Measurements from ENCODE around the gene MPDZ. TPM values are rescaled to one million over a fixed set of nuclear protein-coding genes. Genes with fewer than 3 reads are reported as not detected.

Gene MPDZ, protein sequence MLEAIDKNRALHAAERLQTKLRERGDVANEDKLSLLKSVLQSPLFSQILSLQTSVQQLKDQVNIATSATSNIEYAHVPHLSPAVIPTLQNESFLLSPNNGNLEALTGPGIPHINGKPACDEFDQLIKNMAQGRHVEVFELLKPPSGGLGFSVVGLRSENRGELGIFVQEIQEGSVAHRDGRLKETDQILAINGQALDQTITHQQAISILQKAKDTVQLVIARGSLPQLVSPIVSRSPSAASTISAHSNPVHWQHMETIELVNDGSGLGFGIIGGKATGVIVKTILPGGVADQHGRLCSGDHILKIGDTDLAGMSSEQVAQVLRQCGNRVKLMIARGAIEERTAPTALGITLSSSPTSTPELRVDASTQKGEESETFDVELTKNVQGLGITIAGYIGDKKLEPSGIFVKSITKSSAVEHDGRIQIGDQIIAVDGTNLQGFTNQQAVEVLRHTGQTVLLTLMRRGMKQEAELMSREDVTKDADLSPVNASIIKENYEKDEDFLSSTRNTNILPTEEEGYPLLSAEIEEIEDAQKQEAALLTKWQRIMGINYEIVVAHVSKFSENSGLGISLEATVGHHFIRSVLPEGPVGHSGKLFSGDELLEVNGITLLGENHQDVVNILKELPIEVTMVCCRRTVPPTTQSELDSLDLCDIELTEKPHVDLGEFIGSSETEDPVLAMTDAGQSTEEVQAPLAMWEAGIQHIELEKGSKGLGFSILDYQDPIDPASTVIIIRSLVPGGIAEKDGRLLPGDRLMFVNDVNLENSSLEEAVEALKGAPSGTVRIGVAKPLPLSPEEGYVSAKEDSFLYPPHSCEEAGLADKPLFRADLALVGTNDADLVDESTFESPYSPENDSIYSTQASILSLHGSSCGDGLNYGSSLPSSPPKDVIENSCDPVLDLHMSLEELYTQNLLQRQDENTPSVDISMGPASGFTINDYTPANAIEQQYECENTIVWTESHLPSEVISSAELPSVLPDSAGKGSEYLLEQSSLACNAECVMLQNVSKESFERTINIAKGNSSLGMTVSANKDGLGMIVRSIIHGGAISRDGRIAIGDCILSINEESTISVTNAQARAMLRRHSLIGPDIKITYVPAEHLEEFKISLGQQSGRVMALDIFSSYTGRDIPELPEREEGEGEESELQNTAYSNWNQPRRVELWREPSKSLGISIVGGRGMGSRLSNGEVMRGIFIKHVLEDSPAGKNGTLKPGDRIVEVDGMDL (N-terminal part only)
- total RNA-seq (10 to 100 TPM; 84.6 to 86.0 TPM), polyA plus RNA-seq (ENCODE audit: insufficient read length in 2 of 2) (10 to 100 TPM; 60.1 to 72.8 TPM)
- long read RNA-seq, donor 1, partial matches to known transcripts = 5 of 5 reads
- long read RNA-seq, donor 1, other reads (novel, unspliced or antisense) = 0 of 5 reads
- long read RNA-seq, donor 2 = 0 reads
- long read RNA-seq, donor 3, partial matches to known transcripts = 5 of 6 reads
- long read RNA-seq, donor 3, other reads (novel, unspliced or antisense) = 0 of 6 reads
- long read RNA-seq, donor 4, partial matches to known transcripts = 5 of 5 reads
- long read RNA-seq, donor 4, other reads (novel, unspliced or antisense) = 0 of 5 reads

DNA sequence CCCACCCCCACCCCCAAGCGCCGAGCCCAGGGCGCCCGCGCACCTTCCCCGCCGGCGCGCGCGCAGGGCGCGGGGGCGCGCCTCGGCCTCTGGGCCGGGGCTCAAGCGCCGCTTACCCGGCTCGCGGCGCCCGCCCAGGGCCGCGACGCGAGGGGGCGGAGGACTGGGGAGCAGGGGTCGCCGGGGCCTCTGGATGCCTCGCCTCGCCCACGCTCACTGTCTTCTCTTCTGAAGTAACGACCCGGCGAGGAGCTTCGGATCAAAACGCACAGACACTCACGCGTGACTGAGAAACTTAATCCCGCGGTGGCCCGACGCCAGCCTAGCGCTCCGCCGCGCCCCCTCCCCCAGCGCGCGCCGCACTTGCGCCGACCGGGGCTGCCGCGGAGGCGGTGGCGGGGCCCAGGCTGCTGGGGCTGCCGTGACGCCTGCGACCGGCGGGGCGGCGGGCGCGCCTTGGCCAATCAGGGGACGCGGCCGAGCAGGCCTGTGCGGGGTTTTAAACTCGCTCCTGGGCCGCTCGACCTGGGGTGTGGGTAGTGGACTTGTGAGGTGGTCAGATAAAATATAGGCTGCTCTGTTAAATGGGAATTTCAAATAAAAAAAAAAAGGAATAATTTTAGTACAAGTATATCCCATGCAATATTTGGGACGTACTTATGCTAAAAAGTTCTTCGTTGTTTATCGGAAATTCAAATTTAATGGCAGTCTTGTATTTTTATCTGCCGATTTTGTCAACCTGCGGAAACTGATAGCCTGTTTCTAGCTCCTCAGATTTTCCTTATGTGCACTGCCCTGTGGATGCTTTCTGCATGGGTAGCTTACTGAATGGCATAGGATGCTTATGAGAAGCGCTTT, at the start of gene MPDZ:
Gene MPDZ (minus strand): TSS at position 409 of the 858 bp plus-strand sequence. CDS start 29,377 bp downstream, outside the sequence.
- peaks cover 10% of the 10 kb centered on the region for H3K4me1 ChIP-seq (ENCODE audit: control insufficient read depth, insufficient read depth, low read length)
- peak; percentile 46 to 92 (median 58) for DNase-seq (ENCODE audit: low read depth in 4 of 6, low spot score in 6 of 6)
- WGBS (ENCODE audit: insufficient coverage) = 2% methylated on average over 63 of the region's 82 CpGs
- H3K36me3 ChIP-seq (ENCODE audit: control insufficient read depth, insufficient read depth, low read length) = no peaks in the 10 kb centered on the region
- peak within 1 kb of the TSS; percentile 90 for H3K27ac ChIP-seq (ENCODE audit: low read depth, low read length)
- no peaks in the 10 kb centered on the region for H3K9me3 ChIP-seq (ENCODE audit: control insufficient read depth, insufficient read depth, low read length)
- H3K4me3 ChIP-seq (ENCODE audit: low read depth, low read length) = peak within 1 kb of the TSS; percentile 77
- no peaks in the 10 kb centered on the region for H3K27me3 ChIP-seq (ENCODE audit: control insufficient read depth, insufficient read depth, low read length)

DNA sequence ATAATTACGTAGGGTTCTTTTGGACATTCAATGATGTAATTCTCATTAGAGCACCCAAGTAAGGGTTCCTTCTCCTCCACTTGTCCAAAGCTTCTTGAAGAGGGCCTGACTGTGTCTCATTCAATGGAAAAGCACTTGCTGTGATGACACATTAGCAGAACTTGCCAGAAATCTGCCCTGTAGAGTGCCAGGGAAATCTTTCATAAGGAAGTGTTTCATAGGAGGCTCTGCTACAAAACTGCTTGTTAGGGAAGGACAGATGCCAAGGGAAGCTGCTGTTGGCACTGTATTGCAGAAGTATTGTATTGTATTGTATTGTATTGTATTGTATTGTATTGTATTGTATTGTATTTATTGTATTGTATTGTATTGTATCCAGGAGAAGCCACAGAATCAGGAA, 45.5 kb upstream of the MPDZ start:
- Histone ChIP-seq H3K9me3 (ENCODE audit: control insufficient read depth, insufficient read depth, low read length) (no peaks in the 10 kb centered on the region), H3K27ac (ENCODE audit: low read depth, low read length) (no peak overlapping the region), H3K36me3 (ENCODE audit: control insufficient read depth, insufficient read depth, low read length) (no peaks in the 10 kb centered on the region), H3K27me3 (ENCODE audit: control insufficient read depth, insufficient read depth, low read length) (no peaks in the 10 kb centered on the region), H3K4me3 (ENCODE audit: low read depth, low read length) (no peak overlapping the region), H3K4me1 (ENCODE audit: control insufficient read depth, insufficient read depth, low read length) (no peaks in the 10 kb centered on the region)
- no CpG with 5 or more reads among the region's 1 CpG for WGBS (ENCODE audit: insufficient coverage)
- DNase-seq (ENCODE audit: low read depth in 4 of 6, low spot score in 6 of 6) = peak in 1 of 6 donors; percentile 4

DNA sequence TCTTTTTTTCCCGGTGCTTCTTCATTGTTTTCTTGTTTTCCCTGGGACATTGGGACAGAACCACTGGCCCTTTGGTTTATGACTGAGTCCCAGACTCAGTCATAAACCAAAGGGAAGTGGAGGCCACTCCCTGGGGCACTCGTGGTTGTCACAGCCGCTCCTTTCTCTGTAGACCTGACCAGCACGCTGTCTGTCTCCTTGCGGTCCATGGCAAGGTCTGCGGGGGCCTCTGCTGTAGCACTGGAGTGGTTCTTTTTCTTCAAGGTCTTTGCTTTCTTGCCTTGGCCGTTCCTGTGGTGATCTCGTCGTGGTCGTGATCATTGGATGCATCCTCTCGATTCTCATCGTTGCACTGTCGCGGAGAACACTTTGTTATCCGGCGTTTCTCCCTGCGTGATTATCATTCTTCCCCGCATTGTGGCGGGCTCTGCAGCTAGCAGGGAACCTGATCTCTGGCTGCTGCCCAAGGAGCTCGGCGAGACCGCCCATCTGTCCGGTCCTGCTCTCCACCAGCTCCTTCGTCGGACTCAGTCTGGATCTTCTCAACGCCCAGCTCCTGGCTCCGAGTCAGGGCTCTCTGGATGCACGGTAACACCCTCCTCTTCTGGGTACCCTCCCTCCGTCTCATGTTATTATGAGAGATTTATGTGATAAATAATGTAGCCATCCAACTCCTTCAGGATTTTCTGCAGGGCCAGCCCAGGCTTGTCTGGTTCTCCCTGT, 43.5 kb upstream of the MPDZ start:
- H3K27ac ChIP-seq (ENCODE audit: low read depth, low read length) = no peak overlapping the region
- H3K4me1 ChIP-seq (ENCODE audit: control insufficient read depth, insufficient read depth, low read length) = no peaks in the 10 kb centered on the region
- no peak for DNase-seq (ENCODE audit: low read depth in 4 of 6, low spot score in 6 of 6)
- WGBS (ENCODE audit: insufficient coverage) = 86% methylated on average over 25 of the region's 29 CpGs
- H3K36me3 ChIP-seq (ENCODE audit: control insufficient read depth, insufficient read depth, low read length) = no peaks in the 10 kb centered on the region
- H3K9me3 ChIP-seq (ENCODE audit: control insufficient read depth, insufficient read depth, low read length) = no peaks in the 10 kb centered on the region
- no peaks in the 10 kb centered on the region for H3K27me3 ChIP-seq (ENCODE audit: control insufficient read depth, insufficient read depth, low read length)
- H3K4me3 ChIP-seq (ENCODE audit: low read depth, low read length) = no peak overlapping the region

DNA sequence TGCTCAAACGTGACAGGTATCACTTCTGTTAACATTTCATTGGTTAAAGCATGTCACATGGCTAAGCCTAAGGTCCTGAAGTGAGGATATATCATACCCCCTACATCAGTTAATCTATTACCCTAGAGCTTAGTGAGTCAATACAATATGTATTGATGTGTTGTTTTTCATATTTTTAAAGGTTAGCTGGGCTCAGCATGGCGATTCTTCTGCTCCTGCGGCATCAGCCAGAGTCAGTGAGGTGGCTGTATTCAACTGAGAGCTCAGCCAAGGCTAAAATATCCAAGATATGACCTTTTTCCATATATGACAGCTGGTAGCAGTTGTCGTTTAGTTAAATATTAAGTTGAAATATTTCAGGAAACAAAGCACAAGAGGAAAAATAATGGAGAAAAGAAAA, 38.5 kb upstream of the MPDZ start:
- WGBS (ENCODE audit: insufficient coverage) = no CpG with 5 or more reads among the region's 4 CpGs
- H3K27me3 ChIP-seq (ENCODE audit: control insufficient read depth, insufficient read depth, low read length) = no peaks in the 10 kb centered on the region
- DNase-seq (ENCODE audit: low read depth in 4 of 6, low spot score in 6 of 6) = no peak
- H3K9me3 ChIP-seq (ENCODE audit: control insufficient read depth, insufficient read depth, low read length) = no peaks in the 10 kb centered on the region
- no peaks in the 10 kb centered on the region for H3K36me3 ChIP-seq (ENCODE audit: control insufficient read depth, insufficient read depth, low read length)
- H3K4me1 ChIP-seq (ENCODE audit: control insufficient read depth, insufficient read depth, low read length) = no peaks in the 10 kb centered on the region
- no peak overlapping the region for H3K27ac ChIP-seq (ENCODE audit: low read depth, low read length)
- H3K4me3 ChIP-seq (ENCODE audit: low read depth, low read length) = no peak overlapping the region

DNA sequence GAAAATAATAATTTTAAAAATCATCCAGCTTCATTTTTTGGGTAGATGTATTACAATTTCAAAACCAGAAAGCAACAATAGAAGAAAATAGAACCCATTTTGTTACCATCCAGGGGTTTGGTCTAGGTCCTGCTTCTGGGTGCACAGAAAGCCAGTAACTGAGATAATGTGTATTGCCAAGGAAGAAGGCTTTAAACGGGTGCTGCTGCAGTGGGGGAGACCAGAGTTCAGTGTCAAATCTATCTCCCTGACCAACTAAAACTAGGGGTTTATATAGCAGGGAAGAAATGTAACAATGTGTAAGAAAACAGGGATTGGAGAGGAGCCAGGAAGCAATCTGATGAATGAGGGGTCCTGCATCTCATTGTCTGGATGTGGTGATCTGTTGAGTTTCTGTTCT, 17.5 kb upstream of the MPDZ start:
- H3K9me3 ChIP-seq (ENCODE audit: control insufficient read depth, insufficient read depth, low read length) = no peaks in the 10 kb centered on the region
- no peak overlapping the region for H3K27ac ChIP-seq (ENCODE audit: low read depth, low read length)
- H3K27me3 ChIP-seq (ENCODE audit: control insufficient read depth, insufficient read depth, low read length) = no peaks in the 10 kb centered on the region
- H3K4me1 ChIP-seq (ENCODE audit: control insufficient read depth, insufficient read depth, low read length) = no peaks in the 10 kb centered on the region
- WGBS (ENCODE audit: insufficient coverage) = no CpG with 5 or more reads among the region's 1 CpG
- no peaks in the 10 kb centered on the region for H3K36me3 ChIP-seq (ENCODE audit: control insufficient read depth, insufficient read depth, low read length)
- no peak overlapping the region for H3K4me3 ChIP-seq (ENCODE audit: low read depth, low read length)
- no peak for DNase-seq (ENCODE audit: low read depth in 4 of 6, low spot score in 6 of 6)

DNA sequence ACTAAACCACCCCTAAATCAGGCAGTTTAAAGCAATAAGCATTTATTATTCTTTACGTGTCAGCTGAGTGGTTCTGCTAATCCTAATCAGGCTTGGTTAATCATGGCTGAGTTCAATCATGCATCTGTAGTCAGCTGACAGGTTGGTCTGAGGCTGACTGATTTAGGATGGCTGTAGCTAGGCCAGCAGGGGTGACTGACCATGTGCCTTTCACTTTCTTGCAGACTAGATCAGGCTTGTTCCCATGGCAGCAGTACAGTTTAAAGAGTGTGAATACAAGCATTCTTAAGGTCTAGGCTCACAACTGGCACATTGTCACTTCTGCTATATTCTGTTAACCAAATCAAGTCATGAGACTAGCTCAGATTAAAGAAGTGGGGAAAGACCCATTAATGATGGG, 16.1 kb upstream of the MPDZ start:
- Histone ChIP-seq H3K27ac (ENCODE audit: low read depth, low read length) (no peak overlapping the region), H3K9me3 (ENCODE audit: control insufficient read depth, insufficient read depth, low read length) (no peaks in the 10 kb centered on the region), H3K27me3 (ENCODE audit: control insufficient read depth, insufficient read depth, low read length) (no peaks in the 10 kb centered on the region), H3K36me3 (ENCODE audit: control insufficient read depth, insufficient read depth, low read length) (no peaks in the 10 kb centered on the region), H3K4me3 (ENCODE audit: low read depth, low read length) (no peak overlapping the region), H3K4me1 (ENCODE audit: control insufficient read depth, insufficient read depth, low read length) (no peaks in the 10 kb centered on the region)
- DNase-seq (ENCODE audit: low read depth in 4 of 6, low spot score in 6 of 6) = peak in 1 of 6 donors; percentile 43
- WGBS (ENCODE audit: insufficient coverage) = no CpG with 5 or more reads among the region's 1 CpG

DNA sequence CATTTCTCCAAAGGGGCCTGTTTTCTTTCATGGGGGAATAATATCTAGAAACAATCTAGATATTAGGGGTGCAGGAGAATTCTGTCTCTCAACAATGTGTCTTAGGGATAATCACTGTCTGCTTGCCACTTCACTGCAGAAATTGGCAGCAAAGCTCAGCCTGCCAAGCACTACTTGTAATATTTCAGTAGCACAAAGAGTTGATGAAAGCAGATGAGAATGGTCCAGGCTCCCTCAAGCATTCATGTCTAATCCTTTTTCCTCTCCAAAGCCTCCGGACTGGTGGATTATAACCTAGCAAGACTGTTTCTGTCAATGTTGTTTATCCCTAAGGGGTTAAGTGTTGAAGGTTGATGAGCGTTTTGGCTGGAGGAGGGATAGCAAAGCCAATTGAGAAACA, 13.3 kb upstream of the MPDZ start:
- Histone ChIP-seq H3K4me3 (ENCODE audit: low read depth, low read length) (no peak overlapping the region), H3K27ac (ENCODE audit: low read depth, low read length) (no peak overlapping the region), H3K36me3 (ENCODE audit: control insufficient read depth, insufficient read depth, low read length) (no peaks in the 10 kb centered on the region), H3K9me3 (ENCODE audit: control insufficient read depth, insufficient read depth, low read length) (no peaks in the 10 kb centered on the region), H3K4me1 (ENCODE audit: control insufficient read depth, insufficient read depth, low read length) (no peaks in the 10 kb centered on the region), H3K27me3 (ENCODE audit: control insufficient read depth, insufficient read depth, low read length) (no peaks in the 10 kb centered on the region)
- DNase-seq (ENCODE audit: low read depth in 4 of 6, low spot score in 6 of 6) = no peak
- WGBS (ENCODE audit: insufficient coverage) = no CpG with 5 or more reads among the region's 2 CpGs

DNA sequence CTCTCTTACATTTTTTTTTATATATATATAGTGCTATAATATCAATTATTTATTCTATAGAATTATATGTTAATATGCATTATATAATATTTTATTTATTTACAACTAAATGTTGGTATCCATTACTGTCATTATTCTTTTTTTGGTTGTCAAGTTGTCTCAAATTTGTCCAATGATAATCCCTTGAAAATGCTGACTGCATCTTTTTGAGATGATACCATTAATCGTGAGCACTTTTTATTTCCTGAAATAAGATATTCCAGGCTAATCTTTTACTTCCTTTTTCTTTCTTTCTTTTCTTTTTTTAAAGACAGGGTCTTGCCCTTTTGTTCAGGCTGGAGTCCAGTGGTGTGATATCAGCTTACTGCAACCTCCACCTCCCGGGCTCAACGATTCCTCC, 12.7 kb upstream of the MPDZ start:
- H3K27me3 ChIP-seq (ENCODE audit: control insufficient read depth, insufficient read depth, low read length) = no peaks in the 10 kb centered on the region
- no peak for DNase-seq (ENCODE audit: low read depth in 4 of 6, low spot score in 6 of 6)
- no peak overlapping the region for H3K4me3 ChIP-seq (ENCODE audit: low read depth, low read length)
- H3K9me3 ChIP-seq (ENCODE audit: control insufficient read depth, insufficient read depth, low read length) = no peaks in the 10 kb centered on the region
- H3K36me3 ChIP-seq (ENCODE audit: control insufficient read depth, insufficient read depth, low read length) = no peaks in the 10 kb centered on the region
- no peak overlapping the region for H3K27ac ChIP-seq (ENCODE audit: low read depth, low read length)
- WGBS (ENCODE audit: insufficient coverage) = no CpG with 5 or more reads among the region's 3 CpGs
- no peaks in the 10 kb centered on the region for H3K4me1 ChIP-seq (ENCODE audit: control insufficient read depth, insufficient read depth, low read length)
